GM23248 (cell line): ENCODE measurements around the gene COQ3. TPM values are rescaled to one million over a fixed set of nuclear protein-coding genes. Genes with fewer than 3 reads are reported as not detected.

ENCODE experiments used
- DNase-seq: peaks from one replicate; pipeline ENCODE4 v3.0.0-alpha.2; 2015
- H2AFZ ChIP-seq: fragments of 200-600 bp; sonication (generic); 2 replicates; pipeline ENCODE4 v1.6.1; 2016; ENCODE audit warnings: antibody characterized with exemption
- H3F3A ChIP-seq: fragments of 200-600 bp; sonication (generic); 2 replicates; pipeline ENCODE4 v1.6.1; 2016; ENCODE audit warnings: mild to moderate bottlenecking, antibody characterized with exemption, mixed run types; ENCODE audit not compliant: insufficient read depth
- H3K27ac ChIP-seq: fragments of 200-600 bp; sonication (generic); 2 replicates; pipeline ENCODE4 v1.5.1; 2016; ENCODE audit warnings: mild to moderate bottlenecking
- H3K27me3 ChIP-seq: fragments of 200-600 bp; sonication (generic); replicated peaks from 2 replicates; pipeline ENCODE4 v1.6.1; 2016; ENCODE audit warnings: mild to moderate bottlenecking; ENCODE audit not compliant: insufficient read depth
- H3K36me3 ChIP-seq: fragments of 200-600 bp; sonication (generic); 2 replicates; pipeline ENCODE4 v1.6.1; 2016; ENCODE audit warnings: low read depth, mild to moderate bottlenecking
- H3K4me1 ChIP-seq: fragments of 200-600 bp; sonication (generic); 2 replicates; pipeline ENCODE4 v1.6.1; 2016; ENCODE audit warnings: mild to moderate bottlenecking; ENCODE audit not compliant: insufficient read depth
- H3K4me2 ChIP-seq: fragments of 200-600 bp; sonication (generic); one replicate; pipeline ENCODE4 v1.6.1; 2016; ENCODE audit warnings: mild to moderate bottlenecking; ENCODE audit not compliant: unreplicated experiment
- H3K4me3 ChIP-seq: fragments of 200-600 bp; sonication (generic); 2 replicates; pipeline ENCODE4 v1.5.1; 2016; ENCODE audit warnings: mild to moderate bottlenecking
- H3K79me2 ChIP-seq: fragments of 200-600 bp; sonication (generic); 2 replicates; pipeline ENCODE4 v1.6.1; 2016; ENCODE audit warnings: mild to moderate bottlenecking; ENCODE audit not compliant: insufficient read depth
- H3K9ac ChIP-seq: fragments of 200-600 bp; sonication (generic); 2 replicates; pipeline ENCODE4 v1.6.1; 2016; ENCODE audit warnings: mild to moderate bottlenecking
- H3K9me2 ChIP-seq: fragments of 200-600 bp; sonication (generic); 2 replicates; pipeline ENCODE4 v1.6.1; 2016; ENCODE audit warnings: mixed run types, mild to moderate bottlenecking, moderate library complexity; ENCODE audit not compliant: insufficient read depth
- H3K9me3 ChIP-seq: fragments of 200-600 bp; sonication (generic); one replicate; pipeline ENCODE4 v1.6.1; 2017; ENCODE audit warnings: low read depth
- H4K20me1 ChIP-seq: fragments of 200-600 bp; sonication (generic); 2 replicates; pipeline ENCODE4 v1.6.0; 2016; ENCODE audit not compliant: insufficient read depth
- EZH2 ChIP-seq: fragments of 200-600 bp; sonication (generic); IDR thresholded peaks from 2 replicates; pipeline ENCODE4 v1.6.1; 2018; ENCODE audit warnings: antibody characterized with exemption, mild to moderate bottlenecking; ENCODE audit not compliant: insufficient read depth, poor library complexity, severe bottlenecking
- EZH2phosphoT487 ChIP-seq: fragments of 200-600 bp; sonication (generic); IDR thresholded peaks from 2 replicates; pipeline ENCODE4 v1.6.1; 2018; ENCODE audit warnings: antibody characterized with exemption, moderate library complexity, mild to moderate bottlenecking, low read depth; ENCODE audit not compliant: insufficient read depth
- WGBS, 2 experiments: methylation state at CpG; one replicate each; pipeline ENCODE4 v1.1.6; 2015 to 2017; ENCODE audit warnings: low lambda C conversion rate in 2 of 2, low coverage in 1 of 2; ENCODE audit errors: missing lambda C conversion rate in 2 of 2; 5-methylcytosine and 5-hydroxymethylcytosine counted together
- in situ Hi-C: fragments of 300-500 bp; cut with MboI; formaldehyde crosslinking; loops from 2 replicates; pipeline ENCODE4 v1.15.0; 2020
- polyA plus RNA-seq: library from polyadenylated mRNA; unstranded; fragments of >200 nt; fragmentation: Nextera tagmentation; extraction: Ambion mirVana; gene quantifications from 2 replicates; pipeline ENCODE4 v1.2.1, GENCODE V29; 2016
- total RNA-seq: library from RNA; depleted of rRNA; stranded (reverse); fragments of >200 nt; shearing (Covaris generic); gene quantifications from 2 replicates; pipeline ENCODE4 v1.2.3, GENCODE V29; 2014

COQ3 gene
- total and polyA plus RNA-seq, 2 experiments from 2014 or later = 3.5 to 8.8 TPM

GRCh38 chr6:99349171-99350141 lies 44.5 kb downstream of the COQ3 start, which contains the start of gene FAXC:
FAXC (minus strand) TSS chr6:99349674; CDS start chr6:99349372, 302 bp downstream.
- H4K20me1 ChIP-seq = no peaks in the 10 kb centered on the region
- H3K9me2 ChIP-seq = no peaks in the 10 kb centered on the region
- H3K79me2 ChIP-seq = no peaks in the 10 kb centered on the region
- no peak within 1 kb of the TSS for H3K27ac ChIP-seq
- H3F3A ChIP-seq = no peaks in the 10 kb centered on the region
- peak within 1 kb of the TSS; percentile 85 for H3K4me2 ChIP-seq
- WGBS, 2 experiments = 1 to 3% methylated on average over 68 to 71 of the region's 108 CpGs
- no peaks in the 10 kb centered on the region for H3K9me3 ChIP-seq
- in situ Hi-C loops = no loop called here
- H3K9ac ChIP-seq = peak within 1 kb of the TSS; percentile 48; the same call in 1 of the 2 replicates
- no peak for TF ChIP-seq EZH2
- no peak for TF ChIP-seq EZH2phosphoT487
- H2AFZ ChIP-seq = peak within 1 kb of the TSS; percentile 88
- H3K36me3 ChIP-seq = no peaks in the 10 kb centered on the region
- peak; percentile 52 for DNase-seq
- peaks cover 2% of the 10 kb centered on the region; the same call in 1 of the 2 replicates for H3K4me1 ChIP-seq
- peaks cover 20% of the 10 kb centered on the region for H3K27me3 ChIP-seq
- H3K4me3 ChIP-seq = peak within 1 kb of the TSS; percentile 73

GRCh38 chr6:99348288-99349170 lies 45.5 kb downstream of the COQ3 start:
- in situ Hi-C loops = no loop called here
- Histone ChIP-seq H4K20me1 (no peaks in the 10 kb centered on the region), H3K4me2 (peak overlapping the region; percentile 85), H2AFZ (peak overlapping the region; percentile 88), H3K36me3 (no peaks in the 10 kb centered on the region), H3K4me3 (peak overlapping the region; percentile 73), H3K79me2 (no peaks in the 10 kb centered on the region), H3K9ac (peak overlapping the region; percentile 40; the same call in 1 of the 2 replicates), H3K9me2 (no peaks in the 10 kb centered on the region), H3K9me3 (no peaks in the 10 kb centered on the region), H3F3A (no peaks in the 10 kb centered on the region), H3K27ac (no peak overlapping the region), H3K27me3 (peaks cover 12% of the 10 kb centered on the region), H3K4me1 (peaks cover 5% of the 10 kb centered on the region; the same call in 1 of the 2 replicates)
- 52 to 54% methylated on average over 25 of the region's 25 CpGs for WGBS, 2 experiments
- no peak for DNase-seq
- no peak for TF ChIP-seq EZH2
- no peak for TF ChIP-seq EZH2phosphoT487

GRCh38 chr6:99347804-99348203 lies 46.2 kb downstream of the COQ3 start:
- in situ Hi-C loops = no loop called here
- H3K9ac ChIP-seq = no peak overlapping the region
- H3K27ac ChIP-seq = no peak overlapping the region
- no peak overlapping the region for H2AFZ ChIP-seq
- TF ChIP-seq EZH2 = no peak
- no peak for TF ChIP-seq EZH2phosphoT487
- H3K36me3 ChIP-seq = no peaks in the 10 kb centered on the region
- H4K20me1 ChIP-seq = no peaks in the 10 kb centered on the region
- no peaks in the 10 kb centered on the region for H3K9me3 ChIP-seq
- peaks cover 5% of the 10 kb centered on the region; the same call in 1 of the 2 replicates for H3K4me1 ChIP-seq
- H3F3A ChIP-seq = no peaks in the 10 kb centered on the region
- no peak overlapping the region for H3K4me3 ChIP-seq
- peaks cover 12% of the 10 kb centered on the region; the same call in 1 of the 2 replicates for H3K27me3 ChIP-seq
- WGBS, 2 experiments = 43 to 48% methylated on average over 1 of the region's 1 CpG
- no peak for DNase-seq
- H3K4me2 ChIP-seq = no peak overlapping the region
- H3K79me2 ChIP-seq = no peaks in the 10 kb centered on the region
- no peaks in the 10 kb centered on the region for H3K9me2 ChIP-seq

- Histone ChIP-seq H3K27ac (no peak overlapping the region), H3K9ac (no peak overlapping the region), H3K27me3 (peaks cover 12% of the 10 kb centered on the region; the same call in 1 of the 2 replicates), H3F3A (no peaks in the 10 kb centered on the region), H3K4me2 (no peak overlapping the region), H3K9me3 (no peaks in the 10 kb centered on the region), H3K79me2 (no peaks in the 10 kb centered on the region), H3K9me2 (no peaks in the 10 kb centered on the region), H3K4me1 (peaks cover 5% of the 10 kb centered on the region; the same call in 1 of the 2 replicates), H3K36me3 (no peaks in the 10 kb centered on the region), H3K4me3 (no peak overlapping the region), H4K20me1 (no peaks in the 10 kb centered on the region), H2AFZ (no peak overlapping the region)
- DNase-seq = no peak
- TF ChIP-seq EZH2phosphoT487 = no peak
- TF ChIP-seq EZH2 = no peak
- WGBS, 2 experiments = 77 to 87% methylated on average over 9 to 10 of the region's 10 CpGs
- in situ Hi-C loops = no loop called here
Measured at GRCh38 chr6:99346595-99346994, 47.4 kb downstream of the COQ3 start.
